Fibroblast of skin of left biceps (primary cell): ENCODE data around the gene CACNA1A.
"Not testable (repeated sequence)": the region's sequence is repeated elsewhere in the genome, so short reads cannot be mapped to it uniquely, and the experiment has no call there.

Experiments used
- DNase-seq, 2 experiments: peaks; one replicate each; pipeline ENCODE4 v3.0.0-alpha.2; 2013; ENCODE audit warnings: low read depth in 2 of 2

The CACNA1A gene

DNA sequence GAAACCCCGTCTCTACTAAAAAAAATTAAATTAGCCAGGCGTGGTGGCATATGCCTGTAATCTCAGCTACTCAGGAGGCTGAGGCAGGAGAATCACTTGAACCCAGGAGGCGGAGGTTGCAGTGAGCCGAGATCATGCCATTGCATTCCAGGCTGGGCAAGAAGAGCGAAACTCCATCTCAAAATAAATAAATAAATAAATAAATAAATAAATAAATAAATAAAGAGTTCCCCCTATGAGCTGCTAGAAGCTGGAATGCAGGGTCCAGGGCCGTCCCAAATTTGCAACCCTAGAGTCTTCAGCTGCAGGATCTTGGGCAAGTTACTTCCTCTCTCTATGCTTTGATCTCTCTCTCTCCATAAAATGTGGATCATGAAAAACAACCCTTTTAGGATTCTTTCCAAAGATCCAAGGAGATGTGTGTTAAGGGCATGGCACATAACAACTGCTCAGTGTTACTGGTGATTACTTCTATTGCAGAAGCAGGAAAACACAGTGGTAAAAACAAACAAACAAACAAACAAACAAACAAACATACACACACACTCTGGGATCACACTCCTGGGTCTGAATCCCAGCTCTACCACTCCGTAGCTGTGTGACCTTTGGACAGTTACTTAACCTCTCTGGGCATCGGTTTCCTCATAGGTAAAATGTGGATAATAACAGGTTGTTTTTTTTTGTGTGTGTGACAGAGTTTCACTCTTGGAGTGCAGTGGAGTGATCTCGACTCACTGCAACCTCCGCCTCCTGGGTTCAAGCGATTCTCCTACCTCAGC, 78.8 kb downstream of the CACNA1A start:
- no peak for DNase-seq

DNA sequence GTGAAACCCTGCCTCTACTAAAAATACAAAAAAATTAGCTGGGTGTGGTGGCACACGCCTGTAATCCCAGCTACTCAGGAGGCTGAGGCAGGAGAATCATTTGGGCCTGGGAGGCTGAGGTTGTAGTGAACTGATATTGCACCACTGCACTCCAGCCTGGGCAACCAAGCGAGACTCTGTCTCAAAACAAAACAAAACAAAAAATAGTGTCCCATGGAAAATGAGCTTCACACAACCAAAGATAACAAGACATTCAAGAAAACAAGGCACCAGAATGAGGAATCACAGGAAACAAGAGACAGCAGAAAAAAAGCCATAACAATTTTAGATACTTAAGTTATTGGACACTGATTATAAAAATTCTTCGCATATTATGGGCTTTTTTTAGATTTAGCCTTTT, 80.4 kb downstream of the CACNA1A start:
- DNase-seq, result not testable (repeated sequence)

DNA sequence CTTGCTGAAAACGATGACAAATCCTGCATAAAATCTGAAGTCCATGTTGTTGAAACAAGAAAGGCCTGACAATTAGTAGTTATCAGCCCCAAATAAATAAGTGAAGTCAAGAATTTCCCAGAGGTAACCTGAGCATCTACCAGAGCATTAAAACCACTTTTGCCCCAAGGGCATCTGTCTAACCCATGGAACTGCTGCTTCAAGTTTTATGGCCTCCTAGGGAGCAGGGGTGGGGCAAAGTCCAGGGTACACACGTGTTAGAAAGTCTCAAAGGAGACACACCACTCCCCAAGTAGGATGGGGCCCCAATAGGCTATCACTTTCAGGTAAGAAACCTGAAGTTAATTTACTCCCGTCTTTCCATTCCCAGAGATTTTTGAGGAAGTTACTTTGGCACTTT, 81.1 kb downstream of the CACNA1A start:
- DNase-seq, result no peak

DNA sequence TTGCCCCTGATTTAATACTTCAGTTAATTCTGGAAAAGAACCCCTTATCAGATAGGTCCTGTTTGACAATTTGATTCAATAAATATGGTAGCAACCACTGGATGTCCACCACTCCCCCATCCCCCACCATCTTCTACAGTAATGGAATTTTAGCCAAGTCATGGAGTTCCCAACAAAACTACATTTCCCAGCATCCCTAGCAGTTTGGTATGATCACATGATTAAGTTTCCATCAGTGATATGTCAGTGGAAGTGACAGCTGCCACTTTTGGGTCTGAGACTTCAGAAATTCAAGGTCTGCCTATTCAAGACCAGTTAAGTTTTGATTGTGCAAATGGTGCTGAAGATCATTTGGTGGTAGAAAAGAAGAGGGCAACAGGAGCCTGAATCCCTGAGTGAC, 85.5 kb downstream of the CACNA1A start:
- DNase-seq, result no peak

DNA sequence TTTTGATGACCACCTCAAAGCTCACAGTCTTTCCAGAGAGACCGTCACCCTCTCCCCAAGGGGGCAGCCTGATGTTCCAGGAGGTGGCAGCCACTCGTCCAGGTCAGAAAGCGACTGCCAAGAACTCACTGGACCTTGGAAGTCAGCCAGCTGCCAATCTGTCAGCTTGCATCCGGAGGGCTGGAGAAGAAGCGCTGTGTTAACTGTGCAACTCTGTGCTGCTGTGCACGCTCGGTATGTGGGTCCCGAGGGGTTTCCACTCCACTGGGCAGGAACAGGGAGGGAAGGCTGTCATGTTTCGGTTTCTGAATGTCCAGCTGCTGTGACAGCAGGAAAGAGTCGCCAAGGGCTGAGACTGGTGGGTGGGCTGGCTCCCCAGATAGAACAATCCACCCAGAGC, 89.2 kb downstream of the CACNA1A start:
- DNase-seq, result no peak

DNA sequence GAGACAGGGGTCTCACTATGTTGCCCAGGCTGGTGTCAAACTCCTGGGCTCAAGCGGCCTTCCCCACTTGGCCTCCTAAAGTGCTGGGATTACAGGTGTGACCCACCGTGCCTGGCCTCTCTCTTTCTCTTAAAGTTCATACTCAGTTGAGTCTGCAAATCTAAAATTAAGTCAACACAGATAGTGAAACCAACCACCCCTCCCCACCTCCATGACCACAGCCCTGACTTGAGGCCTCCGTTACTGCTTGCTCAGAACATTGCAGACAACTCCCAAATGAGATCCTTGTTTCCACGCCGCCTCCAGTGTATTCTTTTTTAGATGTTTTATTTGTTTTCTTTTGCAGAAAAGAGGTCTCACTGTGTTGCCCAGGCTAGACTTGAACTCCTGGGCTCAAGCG, 94.4 kb downstream of the CACNA1A start:
- DNase-seq, result no peak

DNA sequence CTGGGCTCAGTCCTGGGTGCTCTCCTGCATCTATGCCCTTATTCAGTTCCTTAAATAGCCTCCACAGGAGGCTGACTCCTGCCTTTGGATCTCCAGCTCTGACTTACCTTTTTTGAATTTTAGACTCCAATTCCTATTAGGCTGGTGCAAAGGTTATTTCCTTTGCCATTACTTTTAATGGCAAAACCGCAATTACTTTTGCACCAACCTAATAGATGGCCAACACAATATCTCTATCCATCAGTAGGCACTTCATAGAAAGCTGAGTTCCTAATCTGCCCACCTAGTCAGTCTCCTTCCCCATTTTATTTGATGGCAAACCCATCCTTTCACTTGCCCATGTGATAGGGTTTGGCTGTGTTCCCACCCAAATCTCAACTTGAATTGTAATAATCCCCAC, 95.3 kb downstream of the CACNA1A start:
- no peak for DNase-seq

DNA sequence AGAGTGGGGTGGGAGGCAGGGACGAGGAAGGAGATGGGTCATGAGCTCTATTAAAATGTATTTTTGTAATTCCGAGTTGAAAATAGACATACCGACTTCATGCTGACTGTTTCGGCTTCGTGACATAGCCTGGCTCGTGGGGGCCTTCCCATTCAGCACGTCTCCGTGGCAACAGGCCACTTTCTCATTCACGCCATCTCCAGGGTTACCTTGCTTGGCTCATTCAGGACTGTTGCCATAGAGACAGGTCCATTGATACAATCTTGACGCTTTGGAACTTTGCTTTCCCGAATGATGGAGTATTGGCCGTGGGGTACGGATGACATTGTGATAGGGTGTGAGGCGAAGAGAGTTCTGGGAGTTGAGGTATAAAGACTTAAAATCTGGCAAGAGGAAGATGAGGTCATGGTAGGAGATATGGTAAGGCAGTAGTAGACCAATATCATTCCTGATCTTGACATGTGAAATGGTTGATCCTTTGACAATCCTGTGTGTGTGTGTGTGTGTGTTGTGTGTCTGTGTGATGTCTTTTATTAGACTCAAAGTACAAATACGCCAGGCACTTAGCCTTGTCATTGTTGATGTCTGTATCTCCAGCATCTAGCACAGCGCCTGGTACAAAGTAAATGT, 97.3 kb downstream of the CACNA1A start:
- DNase-seq, result no peak

DNA sequence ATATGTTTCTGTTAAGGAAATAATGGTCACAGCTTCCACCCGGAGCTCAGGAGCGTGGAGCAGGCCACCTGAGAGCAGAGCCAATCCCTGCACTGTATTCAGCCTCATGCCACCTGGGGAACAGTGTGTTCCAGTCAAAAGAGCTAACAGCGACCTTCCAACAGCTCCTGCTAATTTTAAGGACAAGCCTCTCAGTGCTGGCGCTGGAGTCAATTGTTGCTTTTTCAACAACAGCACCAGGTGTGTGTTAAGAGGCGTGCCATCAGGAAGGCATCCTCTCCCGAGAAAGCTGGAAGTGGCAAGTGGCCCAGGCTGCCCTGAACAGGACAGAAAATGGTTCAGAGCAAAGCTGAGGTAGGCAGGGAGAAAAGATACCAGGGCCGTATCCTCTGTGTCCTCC, 102.0 kb downstream of the CACNA1A start:
- no peak for DNase-seq

DNA sequence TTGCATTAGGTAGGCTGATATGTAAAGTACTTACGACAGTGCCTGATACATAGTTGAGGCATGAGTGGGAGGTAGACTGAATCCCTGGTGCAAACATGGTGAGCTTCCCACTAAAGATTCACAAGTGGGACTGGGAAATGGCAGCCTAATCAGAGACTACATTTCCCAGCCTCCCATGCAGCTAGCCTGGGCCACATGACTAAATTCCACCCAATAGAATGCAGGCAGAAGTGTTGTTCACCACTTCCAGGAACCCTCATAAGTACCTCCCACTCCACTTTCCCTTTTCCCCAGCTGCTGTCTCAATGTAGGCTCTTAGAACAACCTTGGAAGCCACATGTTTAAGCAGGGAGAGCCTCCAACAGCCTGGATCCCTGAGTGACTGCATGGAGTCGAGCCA, 104.9 kb downstream of the CACNA1A start:
- DNase-seq, result no peak

DNA sequence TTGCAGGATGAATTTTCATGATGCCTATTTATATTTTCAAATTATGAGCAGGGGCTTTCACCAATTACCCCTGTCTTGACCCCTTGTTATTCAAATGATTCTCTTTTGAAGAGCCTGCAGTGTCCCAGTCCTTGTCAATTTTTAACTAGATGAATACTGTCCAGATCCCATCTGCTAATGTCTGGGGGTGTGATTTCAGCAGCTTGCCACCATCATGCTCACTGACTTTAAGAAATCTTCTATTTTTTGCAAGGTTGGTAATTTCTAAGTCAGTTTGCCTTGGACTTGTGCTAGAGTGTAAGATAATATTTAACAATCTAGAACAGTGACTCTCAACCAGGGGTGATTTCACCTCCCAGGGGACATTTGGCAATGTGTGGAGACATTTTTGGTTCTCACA, 106.0 kb downstream of the CACNA1A start:
- DNase-seq, result no peak

DNA sequence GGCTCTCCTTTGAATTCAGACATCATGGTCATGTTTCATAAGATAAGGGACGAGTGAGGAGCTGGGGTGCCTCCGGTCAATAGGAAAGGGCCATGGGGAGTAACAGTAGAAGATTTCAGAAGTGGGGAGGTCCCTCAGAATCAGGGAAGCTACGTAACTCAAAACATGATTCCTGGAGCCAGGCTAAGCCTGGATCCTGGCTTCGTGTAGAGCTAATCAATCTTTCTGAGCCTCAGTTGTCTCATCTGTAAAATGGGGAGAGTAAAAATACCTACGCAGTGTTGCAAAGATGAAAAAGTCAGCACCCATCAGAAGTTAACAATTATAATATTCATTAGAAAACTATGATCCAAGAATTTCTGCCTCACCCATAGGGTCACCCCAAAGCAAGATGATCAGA, 106.5 kb downstream of the CACNA1A start:
- no peak for DNase-seq

DNA sequence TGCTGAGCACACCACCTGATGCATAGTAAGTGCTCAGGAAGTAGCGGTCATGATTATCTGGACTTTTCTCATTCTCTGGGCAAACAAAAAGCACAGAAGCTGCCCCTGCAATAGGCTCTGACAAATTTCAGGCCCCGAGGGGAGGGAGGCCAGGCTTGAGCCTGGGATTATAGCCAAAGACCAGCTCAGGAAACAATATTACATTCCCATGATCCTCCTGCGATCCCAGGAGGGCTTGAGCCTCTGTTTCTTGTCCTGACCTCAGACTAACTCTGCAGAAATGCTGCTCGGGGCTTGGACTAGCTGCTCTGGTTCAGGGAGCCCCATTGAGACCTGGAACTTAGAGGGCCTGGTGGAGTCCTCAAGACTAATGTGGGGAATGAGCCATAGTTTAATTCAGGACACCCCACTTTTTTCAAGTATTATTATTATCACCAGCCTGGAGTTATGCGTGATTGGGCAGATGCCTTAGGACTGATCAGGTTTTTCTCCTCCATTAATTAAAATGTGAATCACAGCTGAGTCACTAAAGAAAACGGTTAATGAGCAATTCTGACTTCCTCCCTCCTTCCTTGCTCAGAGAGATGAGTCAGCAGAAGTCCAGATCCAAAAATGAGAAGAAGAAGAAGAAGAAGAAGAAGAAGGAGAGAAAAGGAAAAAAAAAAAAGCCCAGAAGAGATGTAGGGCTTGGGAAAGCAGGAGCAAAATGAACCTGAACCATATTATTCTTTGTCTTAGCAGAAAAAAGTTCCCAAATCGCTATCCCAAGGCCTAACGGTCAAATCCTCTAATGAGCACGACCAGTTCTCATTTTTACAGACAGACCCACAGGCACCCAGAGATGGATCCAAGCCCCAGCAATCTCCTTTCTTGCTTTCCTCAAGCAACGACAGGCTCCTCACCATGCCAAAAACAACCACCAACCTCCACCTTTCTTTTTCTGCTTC, 107.2 kb downstream of the CACNA1A start:
- DNase-seq, result peak; percentile 66 to 69

DNA sequence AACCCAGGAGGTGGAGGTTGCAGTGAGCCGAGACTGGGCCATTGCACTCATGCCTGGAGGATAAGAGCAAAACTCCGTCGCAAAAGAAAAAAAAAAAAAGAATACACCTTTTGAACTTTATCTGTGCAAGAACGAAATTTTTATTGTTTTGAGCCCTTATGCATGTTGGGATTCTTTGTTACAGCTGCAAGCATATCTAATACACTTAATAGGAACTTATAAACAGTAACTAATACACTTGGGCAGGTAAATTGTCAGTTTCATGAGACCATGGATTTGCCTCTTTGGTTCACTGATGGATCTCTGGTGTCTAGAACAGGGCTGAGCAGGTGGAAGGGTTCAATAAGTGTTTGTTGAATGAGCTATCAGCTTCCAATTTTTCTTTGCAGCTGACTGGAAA, 108.1 kb downstream of the CACNA1A start:
- DNase-seq, result no peak

DNA sequence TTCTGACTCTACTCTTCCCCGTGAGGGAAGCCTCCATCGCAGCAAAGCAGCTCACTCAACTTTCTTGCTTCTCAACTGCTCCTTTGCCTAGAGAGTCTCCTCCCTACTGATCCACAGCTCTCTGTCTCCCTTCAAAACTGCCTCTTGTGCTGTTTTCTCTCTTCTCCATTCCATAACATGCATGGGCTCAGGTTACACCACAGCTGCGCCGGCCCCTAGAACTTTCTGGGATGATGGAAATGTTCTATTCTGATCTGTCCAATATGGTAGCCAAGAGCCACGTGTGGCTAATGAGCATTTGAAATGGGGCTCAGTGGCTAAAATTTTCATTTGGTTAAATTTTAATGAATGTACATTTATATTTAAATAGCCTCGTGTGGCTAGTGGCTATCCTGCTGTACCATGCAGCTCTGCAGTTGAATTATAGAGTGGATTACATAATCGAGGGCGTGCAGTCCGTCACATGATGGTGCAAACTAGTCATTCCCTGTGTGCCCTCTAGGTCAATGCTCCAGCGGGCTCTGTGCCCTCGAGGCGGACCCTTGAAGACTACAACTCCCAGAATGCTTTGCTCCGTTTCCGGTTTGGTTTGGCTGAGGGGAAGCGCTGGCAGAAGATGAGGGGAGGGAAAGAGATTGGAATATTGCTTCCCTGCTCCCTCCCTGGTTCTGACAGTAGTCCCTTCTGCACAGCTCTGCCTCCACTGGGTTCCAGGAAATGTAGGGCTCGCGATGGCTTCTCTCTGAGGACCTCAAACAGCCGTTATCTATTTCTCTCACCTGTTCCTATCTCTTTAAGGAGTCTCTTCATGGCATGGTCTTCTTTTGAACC, 109.8 kb downstream of the CACNA1A start:
- DNase-seq, result no peak

DNA sequence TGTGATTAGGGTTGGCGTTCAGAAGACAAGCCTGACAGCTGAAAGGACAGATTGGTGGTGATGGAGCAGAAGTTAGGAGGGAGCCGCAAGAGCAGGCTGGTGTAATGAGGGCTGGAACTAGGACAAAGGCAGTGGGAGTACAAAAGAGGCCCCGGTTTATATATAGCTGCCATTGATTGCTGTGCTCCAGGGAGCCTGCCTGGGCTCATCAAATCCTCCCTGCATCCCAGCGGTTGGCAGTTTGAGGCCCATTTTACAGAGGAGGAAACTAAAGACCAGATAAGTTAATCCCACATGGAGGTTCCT, 123.7 kb downstream of the CACNA1A start:
- DNase-seq, result no peak

DNA sequence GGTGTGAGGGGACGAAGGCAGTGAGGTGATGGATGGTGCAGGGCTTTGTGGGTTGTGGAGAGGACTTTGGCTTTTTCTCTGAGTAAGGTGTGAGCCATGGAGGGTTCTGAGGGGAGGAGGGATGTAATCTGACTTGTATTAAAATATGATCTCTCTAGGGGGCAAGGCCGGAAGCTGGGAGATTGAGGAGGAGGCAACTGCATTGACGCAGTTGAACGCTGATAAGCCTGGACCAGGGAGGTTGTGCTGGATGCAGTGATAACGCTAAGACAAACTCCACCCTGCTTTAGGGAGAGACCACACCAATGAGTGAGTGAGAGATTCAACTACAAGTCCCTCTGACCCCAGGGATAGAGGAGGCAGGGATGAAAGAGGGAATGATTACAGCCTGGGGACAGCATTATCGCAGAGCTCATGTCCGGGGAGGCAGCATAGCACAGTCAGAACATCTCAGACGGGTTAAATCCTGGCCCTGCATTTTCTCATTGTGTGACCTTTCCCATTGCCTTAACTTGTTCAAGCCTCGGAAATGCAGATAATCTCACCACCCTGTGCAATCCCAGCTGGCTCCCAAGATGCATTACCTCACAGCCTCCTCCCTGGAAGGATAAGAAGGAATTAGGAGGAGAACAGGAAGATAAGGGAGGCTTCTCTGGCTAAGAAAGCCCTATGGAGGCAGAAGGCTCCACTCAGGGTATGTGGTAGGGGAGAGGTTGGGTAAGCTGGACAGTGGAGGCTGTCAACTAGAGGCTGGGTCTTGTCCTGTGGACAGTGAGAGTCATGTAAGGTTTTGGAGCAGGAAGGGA, 124.2 kb downstream of the CACNA1A start:
- DNase-seq, result no peak

DNA sequence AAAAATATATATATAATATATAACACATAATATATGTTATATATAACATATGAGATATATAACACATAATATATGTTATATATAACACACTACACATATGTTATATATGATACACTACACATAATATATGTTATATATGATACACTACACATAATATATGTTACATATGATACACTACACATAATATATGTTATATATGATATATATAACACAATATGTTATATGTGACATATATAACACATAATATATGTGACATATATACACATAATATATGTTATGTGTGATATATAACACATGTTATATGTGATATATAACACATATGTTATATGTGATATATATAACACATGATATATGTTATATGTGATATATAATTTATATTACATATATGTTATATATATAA, 129.7 kb downstream of the CACNA1A start:
- DNase-seq, result no peak

DNA sequence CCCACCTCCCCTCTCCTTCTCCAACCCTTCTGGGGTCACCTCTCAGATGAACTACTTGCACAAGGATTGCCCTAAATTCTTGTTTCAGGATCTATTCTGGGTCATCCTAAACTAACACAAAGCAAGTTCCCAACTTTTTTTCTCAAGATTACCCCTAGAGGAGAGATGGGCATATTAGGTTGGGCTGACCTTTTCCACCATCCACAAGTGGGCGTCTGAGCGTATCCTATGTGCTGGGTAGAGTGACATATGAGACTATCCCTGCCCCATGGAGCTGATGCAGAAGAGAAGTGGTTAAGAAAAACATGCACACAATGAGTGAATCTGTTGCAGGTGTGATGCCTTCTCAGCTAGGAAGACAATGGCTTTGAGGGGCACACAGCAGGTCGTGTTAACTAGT, 132.7 kb downstream of the CACNA1A start:
- no peak for DNase-seq

DNA sequence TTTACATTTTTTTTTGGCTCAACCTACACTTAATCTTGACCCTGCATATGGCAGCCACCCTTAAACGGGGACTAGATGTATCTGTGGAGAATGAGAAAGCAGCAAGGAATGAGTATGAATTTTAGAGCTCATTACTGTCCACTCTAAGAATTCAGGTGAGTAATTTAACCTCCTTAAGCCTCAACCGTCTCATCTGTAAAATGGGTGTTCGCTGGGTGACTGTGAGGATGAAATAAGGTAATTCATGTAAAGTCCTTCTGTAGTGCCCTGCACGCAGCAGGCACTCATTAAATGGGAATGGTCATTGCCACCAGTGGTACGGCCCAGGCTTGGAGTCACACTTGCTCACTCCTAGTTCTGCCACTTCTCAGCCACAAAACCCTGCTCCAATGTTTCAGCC, 135.3 kb downstream of the CACNA1A start:
- no peak for DNase-seq

DNA sequence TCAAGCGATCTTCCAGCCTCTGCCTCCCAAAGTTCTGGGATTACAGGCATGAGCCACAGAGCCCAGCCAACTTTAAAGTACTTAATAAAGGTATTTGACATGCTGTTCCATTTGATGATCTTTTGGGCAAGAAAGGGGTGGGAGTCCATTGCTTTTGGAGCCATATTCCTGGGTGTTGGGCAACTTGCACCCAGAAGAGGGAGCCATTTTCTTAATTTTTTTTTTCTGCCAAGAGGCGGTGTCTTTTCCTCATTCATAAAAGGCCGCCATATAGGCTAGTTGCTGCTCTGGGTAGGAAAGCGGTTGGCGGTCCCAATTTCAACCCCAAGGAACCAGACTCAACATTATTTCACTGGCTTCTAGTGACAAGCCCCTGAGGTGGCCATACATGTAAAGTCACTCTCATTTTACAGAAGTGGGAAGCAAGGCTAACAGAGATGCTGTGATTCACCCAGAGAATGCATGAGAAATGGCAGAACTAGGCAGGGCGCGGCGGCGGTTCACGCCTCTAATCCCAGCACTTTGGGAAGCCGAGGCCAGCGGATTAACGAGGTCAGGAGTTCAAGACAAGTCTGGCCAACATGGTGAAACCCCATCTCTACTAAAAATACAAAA, 139.6 kb downstream of the CACNA1A start:
- peak in 1 of 2 experiments; percentile 5 for DNase-seq
